Urinary bladder (tissue), 4 donors: ENCODE results near the gene SYCE3. TPM values are rescaled to one million over a fixed set of nuclear protein-coding genes. Genes with fewer than 3 reads are reported as not detected.

Experiments
- DNase-seq: peaks from one replicate; pipeline ENCODE4 v3.0.0-alpha.2; 2015; ENCODE audit errors: extremely low spot score
- H3K27ac ChIP-seq: one replicate; pipeline ENCODE4 v1.5.1; 2013; ENCODE audit warnings: low read depth, mild to moderate bottlenecking, moderate library complexity
- H3K36me3 ChIP-seq: one replicate; pipeline ENCODE4 v1.6.1; 2013; ENCODE audit warnings: mild to moderate bottlenecking, moderate library complexity; ENCODE audit not compliant: insufficient read depth
- H3K4me1 ChIP-seq: one replicate; pipeline ENCODE4 v1.6.1; 2013; ENCODE audit warnings: mild to moderate bottlenecking, moderate library complexity; ENCODE audit not compliant: insufficient read depth
- H3K4me3 ChIP-seq: one replicate; pipeline ENCODE4 v1.5.1; 2013; ENCODE audit warnings: low read depth, low read length
- WGBS: extraction: QIAGEN DNeasy Blood & Tissue Kit; methylation state at CpG from one replicate; pipeline ENCODE4 v1.1.7; 2013; 5-methylcytosine and 5-hydroxymethylcytosine counted together
- polyA plus RNA-seq: library from polyadenylated mRNA; stranded (reverse); fragments of 200-250 nt; gene quantifications from one replicate; pipeline ENCODE4 v1.2.3, GENCODE V29; 2013
- total RNA-seq: library from RNA; depleted of rRNA; stranded (reverse); fragments of >200 nt; gene quantifications from one replicate; pipeline ENCODE4 v1.2.3, GENCODE V29; 2014
- donor health status: healthy with polysubstance abuse.
- donor health status: healthy.

The SYCE3 gene
- total and polyA plus RNA-seq, 2 donors, result not detected

- no peak for DNase-seq
- 63% methylated on average over 5 of the region's 5 CpGs for WGBS
- H3K4me3 ChIP-seq, result no peak overlapping the region
- no peaks in the 10 kb centered on the region for H3K36me3 ChIP-seq
- H3K4me1 ChIP-seq, result no peaks in the 10 kb centered on the region
- H3K27ac ChIP-seq, result no peak overlapping the region
Observed at GRCh38 chr22:50576070-50576469, 13.4 kb upstream of the SYCE3 start.

- WGBS, result 82% methylated on average over 8 of the region's 8 CpGs
- H3K36me3 ChIP-seq, result no peaks in the 10 kb centered on the region
- no peak overlapping the region for H3K27ac ChIP-seq
- H3K4me1 ChIP-seq, result no peaks in the 10 kb centered on the region
- no peak for DNase-seq
- H3K4me3 ChIP-seq, result no peak overlapping the region
Observed at GRCh38 chr22:50575426-50575941, 12.8 kb upstream of the SYCE3 start.

GRCh38 chr22:50574383-50574755, 11.7 kb upstream of the SYCE3 start:
- no peaks in the 10 kb centered on the region for H3K36me3 ChIP-seq
- H3K4me1 ChIP-seq, result no peaks in the 10 kb centered on the region
- DNase-seq, result no peak
- no peak overlapping the region for H3K4me3 ChIP-seq
- WGBS, result 75% methylated on average over 11 of the region's 11 CpGs
- no peak overlapping the region for H3K27ac ChIP-seq

GRCh38 chr22:50573491-50574382, 11.0 kb upstream of the SYCE3 start:
- 83% methylated on average over 26 of the region's 26 CpGs for WGBS
- no peaks in the 10 kb centered on the region for H3K36me3 ChIP-seq
- no peak for DNase-seq
- H3K27ac ChIP-seq, result no peak overlapping the region
- H3K4me1 ChIP-seq, result no peaks in the 10 kb centered on the region
- H3K4me3 ChIP-seq, result no peak overlapping the region

GRCh38 chr22:50572965-50573364, 10.2 kb upstream of the SYCE3 start:
- no peaks in the 10 kb centered on the region for H3K4me1 ChIP-seq
- no peaks in the 10 kb centered on the region for H3K36me3 ChIP-seq
- WGBS, result 91% methylated on average over 11 of the region's 11 CpGs

GRCh38 chr22:50571264-50572175, 8.8 kb upstream of the SYCE3 start:
- Histone ChIP-seq H3K27ac (no peak overlapping the region), H3K4me1 (no peaks in the 10 kb centered on the region), H3K36me3 (no peaks in the 10 kb centered on the region), H3K4me3 (no peak overlapping the region)
- 88% methylated on average over 26 of the region's 26 CpGs for WGBS
- no peak for DNase-seq

More at GRCh38 chr22:50572965-50573364, 10.2 kb upstream of the SYCE3 start:
- DNase-seq, result no peak
- no peak overlapping the region for H3K4me3 ChIP-seq
- no peak overlapping the region for H3K27ac ChIP-seq

- Histone ChIP-seq H3K4me3 (no peak overlapping the region), H3K27ac (no peak overlapping the region), H3K36me3 (no peaks in the 10 kb centered on the region), H3K4me1 (no peaks in the 10 kb centered on the region)
- 91% methylated on average over 12 of the region's 12 CpGs for WGBS
- DNase-seq, result no peak
Observed at GRCh38 chr22:50570861-50571260, 8.1 kb upstream of the SYCE3 start.

- 94% methylated on average over 13 of the region's 13 CpGs for WGBS
- no peaks in the 10 kb centered on the region for H3K36me3 ChIP-seq
- H3K4me1 ChIP-seq, result no peaks in the 10 kb centered on the region
- no peak overlapping the region for H3K4me3 ChIP-seq
- no peak for DNase-seq
- H3K27ac ChIP-seq, result no peak overlapping the region
Observed at GRCh38 chr22:50569896-50570535, 7.3 kb upstream of the SYCE3 start.

GRCh38 chr22:50569041-50569459, 6.3 kb upstream of the SYCE3 start:
- H3K36me3 ChIP-seq, result no peaks in the 10 kb centered on the region
- H3K27ac ChIP-seq, result no peak overlapping the region
- H3K4me3 ChIP-seq, result no peak overlapping the region
- H3K4me1 ChIP-seq, result no peaks in the 10 kb centered on the region
- WGBS, result 87% methylated on average over 8 of the region's 8 CpGs
- DNase-seq, result no peak

GRCh38 chr22:50568626-50569025, 5.9 kb upstream of the SYCE3 start:
- DNase-seq, result no peak
- 85% methylated on average over 7 of the region's 7 CpGs for WGBS
- Histone ChIP-seq H3K36me3 (no peaks in the 10 kb centered on the region), H3K4me1 (no peaks in the 10 kb centered on the region), H3K4me3 (no peak overlapping the region), H3K27ac (no peak overlapping the region)

- no peak overlapping the region for H3K4me3 ChIP-seq
- WGBS, result 89% methylated on average over 7 of the region's 7 CpGs
- H3K4me1 ChIP-seq, result no peaks in the 10 kb centered on the region
- no peaks in the 10 kb centered on the region for H3K36me3 ChIP-seq
- no peak for DNase-seq
- H3K27ac ChIP-seq, result no peak overlapping the region
Observed at GRCh38 chr22:50567721-50568252, 5.1 kb upstream of the SYCE3 start.

- H3K4me3 ChIP-seq, result no peak overlapping the region
- DNase-seq, result no peak
- WGBS, result 89% methylated on average over 11 of the region's 11 CpGs
- H3K4me1 ChIP-seq, result no peaks in the 10 kb centered on the region
- no peak overlapping the region for H3K27ac ChIP-seq
- H3K36me3 ChIP-seq, result no peaks in the 10 kb centered on the region
Observed at GRCh38 chr22:50564289-50564688, 1.6 kb upstream of the SYCE3 start.
